Transverse colon (tissue), 4 donors: Measurements from ENCODE around the gene TENT5C. TPM values are rescaled to one million over a fixed set of nuclear protein-coding genes. Genes with fewer than 3 reads are reported as not detected.

Source experiments
- DNase-seq: peaks from one replicate; pipeline ENCODE4 v3.0.0-alpha.2; 2019
- H3K27ac ChIP-seq, 4 donors: fragments of 200-600 bp; sonication (generic); 2 replicates each; pipeline ENCODE4 v1.5.1; 2016 to 2018; ENCODE audit warnings: inconsistent platforms in 4 of 4
- H3K27me3 ChIP-seq: fragments of 200-600 bp; sonication (generic); 2 replicates; pipeline ENCODE4 v1.5.1; 2017; ENCODE audit warnings: inconsistent platforms
- H3K36me3 ChIP-seq, 4 donors: fragments of 200-600 bp; sonication (generic); 2 replicates each; pipeline ENCODE4 v1.5.1; 2017 to 2019; ENCODE audit warnings: inconsistent platforms in 4 of 4
- H3K4me1 ChIP-seq, 4 donors: fragments of 200-600 bp; sonication (generic); 2 replicates each; pipeline ENCODE4 v1.5.1; 2017 to 2020; ENCODE audit warnings: inconsistent platforms in 4 of 4
- H3K4me3 ChIP-seq, 4 donors: fragments of 200-600 bp; sonication (generic); 1 replicate in 1 of 4; 2 replicates in 3 of 4; pipeline versions ENCODE4 v1.5.1 to v1.6.1; 2017 to 2019; ENCODE audit warnings: inconsistent platforms in 4 of 4
- H3K9me3 ChIP-seq, 2 donors: fragments of 200-600 bp; sonication (generic); 2 replicates each; pipeline ENCODE4 v1.5.1; 2017 to 2019; ENCODE audit warnings: inconsistent platforms in 2 of 2
- EP300 ChIP-seq: sonication (generic); formaldehyde crosslinking; IDR thresholded peaks from one replicate; pipeline ENCODE4 v1.6.1; 2017; ENCODE audit warnings: antibody characterized with exemption, low read depth
- POLR2A ChIP-seq: fragments of 450-650 bp; IDR thresholded peaks from one replicate; pipeline ENCODE4 v1.6.1; 2016; ENCODE audit warnings: antibody characterized with exemption, mild to moderate bottlenecking, moderate library complexity
- POLR2AphosphoS5 ChIP-seq, 3 donors: sonication (generic); formaldehyde crosslinking; IDR thresholded peaks; one replicate each; pipeline ENCODE4 v1.6.1; 2016; ENCODE audit warnings: antibody characterized with exemption in 3 of 3
- WGBS, 2 donors: methylation state at CpG; one replicate each; pipeline ENCODE4 v1.1.5; 2018; ENCODE audit warnings: low coverage in 1 of 2; 5-methylcytosine and 5-hydroxymethylcytosine counted together
- in situ Hi-C, 4 donors: fragments of 200-750 bp; cut with MboI; loops; one replicate each; pipeline versions ENCODE4 v1.15.0 to v1.15.1; 2017; ENCODE audit warnings: low sequenced_read_pairs in 3 of 4, low pct_ligation_motif_present in 1 of 4, low pct_unique_long_range_greater_than_20kb in 1 of 4
- intact Hi-C: fragments of 100-400 bp; cut with DNase I; formaldehyde crosslinking; loops from one replicate; pipeline ENCODE4 v1.15.1; 2023; ENCODE audit warnings: low total_unique reads
- total RNA-seq, 4 donors: library from RNA; depleted of rRNA; stranded (reverse); fragments of >200 nt; gene quantifications; one replicate each; pipeline ENCODE4 v1.1.0, GENCODE V29; 2016
- TF ChIP-seq, protein P1 (sequence below), 5 experiments: fragments of 200-600 bp in 3 of 5; fragments of 450-650 bp in 2 of 5; sonication (generic) in 3 of 5; IDR thresholded peaks; 1 replicate in 2 of 5; 2 replicates in 3 of 5; pipeline ENCODE4 v1.5.1; 2016 to 2017; ENCODE audit warnings: antibody characterized with exemption in 5 of 5, inconsistent platforms in 3 of 5, mild to moderate bottlenecking in 2 of 5, moderate library complexity in 1 of 5

Gene TENT5C
- total RNA-seq, 4 donors from 2014 or later: 3.4 to 30.8 (median 18.1) TPM

DNA sequence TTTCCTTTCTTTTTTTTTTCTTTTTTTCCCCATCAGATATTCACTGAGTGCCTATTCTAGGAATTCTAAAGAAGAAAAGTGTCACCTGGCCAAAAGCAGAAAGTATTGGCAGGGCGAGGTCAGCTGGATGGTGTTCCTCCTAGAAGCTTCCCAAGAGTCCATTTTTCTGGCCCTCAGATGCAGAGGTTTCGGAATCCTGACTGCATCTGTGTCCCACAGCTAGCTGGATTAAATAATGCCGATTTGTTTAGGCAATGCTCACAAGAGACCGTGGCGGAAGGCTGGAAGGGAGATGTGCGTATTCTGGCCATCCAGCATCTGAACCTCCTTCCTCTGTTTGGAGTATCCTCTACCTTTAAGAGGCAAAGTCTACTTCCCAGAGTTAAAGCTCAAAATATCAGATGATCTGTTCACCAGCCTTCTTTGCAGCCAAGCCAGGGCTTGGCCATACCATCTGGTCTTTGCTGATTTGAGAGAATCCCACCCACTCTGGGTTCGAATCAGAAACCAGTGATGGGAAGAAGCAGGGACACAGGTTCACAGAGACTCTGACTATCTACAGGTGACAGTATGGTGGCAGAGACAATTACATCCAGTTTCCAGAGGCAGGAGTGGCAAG, 5.4 kb upstream of the TENT5C start:
- Histone ChIP-seq H3K27me3 (no peaks in the 10 kb centered on the region), H3K4me1 (peaks cover 0 to 5% (median 2%) of the 10 kb centered on the region in 4 donors), H3K36me3 (no peaks in the 10 kb centered on the region), H3K9me3 (no peaks in the 10 kb centered on the region), H3K4me3 (no peak overlapping the region), H3K27ac (no peak overlapping the region)
- in situ Hi-C loops: no loop called here
- no peak for DNase-seq
- TF ChIP-seq POLR2A: no peak
- TF ChIP-seq EP300: no peak
- TF ChIP-seq, protein P1, sequence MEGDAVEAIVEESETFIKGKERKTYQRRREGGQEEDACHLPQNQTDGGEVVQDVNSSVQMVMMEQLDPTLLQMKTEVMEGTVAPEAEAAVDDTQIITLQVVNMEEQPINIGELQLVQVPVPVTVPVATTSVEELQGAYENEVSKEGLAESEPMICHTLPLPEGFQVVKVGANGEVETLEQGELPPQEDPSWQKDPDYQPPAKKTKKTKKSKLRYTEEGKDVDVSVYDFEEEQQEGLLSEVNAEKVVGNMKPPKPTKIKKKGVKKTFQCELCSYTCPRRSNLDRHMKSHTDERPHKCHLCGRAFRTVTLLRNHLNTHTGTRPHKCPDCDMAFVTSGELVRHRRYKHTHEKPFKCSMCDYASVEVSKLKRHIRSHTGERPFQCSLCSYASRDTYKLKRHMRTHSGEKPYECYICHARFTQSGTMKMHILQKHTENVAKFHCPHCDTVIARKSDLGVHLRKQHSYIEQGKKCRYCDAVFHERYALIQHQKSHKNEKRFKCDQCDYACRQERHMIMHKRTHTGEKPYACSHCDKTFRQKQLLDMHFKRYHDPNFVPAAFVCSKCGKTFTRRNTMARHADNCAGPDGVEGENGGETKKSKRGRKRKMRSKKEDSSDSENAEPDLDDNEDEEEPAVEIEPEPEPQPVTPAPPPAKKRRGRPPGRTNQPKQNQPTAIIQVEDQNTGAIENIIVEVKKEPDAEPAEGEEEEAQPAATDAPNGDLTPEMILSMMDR (IDR thresholded peaks at IDR 0.05): no peak
- TF ChIP-seq POLR2AphosphoS5 (IDR thresholded peaks at IDR 0.05): no peak
- intact Hi-C loops: loop anchor here (10.0 kb wide), 1 partner anchor 154 kb away; no protein-coding TSS in a partner anchor
- WGBS, 2 donors: 86 to 90% methylated on average over 1 to 7 of the region's 7 CpGs

DNA sequence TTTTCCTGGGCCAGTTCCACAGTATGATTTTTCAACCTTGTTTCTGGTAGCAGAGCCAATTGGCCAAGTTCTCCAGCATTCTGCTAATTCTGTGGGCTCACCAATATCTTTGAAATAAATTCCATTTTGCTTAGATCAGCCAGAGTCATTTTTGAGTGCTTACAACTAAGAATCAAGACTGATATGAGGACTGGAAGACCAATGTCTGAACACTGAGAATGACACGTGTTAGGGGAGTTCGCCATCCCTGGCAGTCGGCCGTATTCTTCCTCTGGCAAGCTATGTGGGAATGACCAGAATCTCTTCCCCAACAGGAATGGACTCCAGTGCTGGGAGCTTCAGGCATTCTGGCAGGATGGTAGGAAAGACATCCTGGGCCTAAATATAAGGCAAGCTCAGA, 4.9 kb upstream of the TENT5C start:
- Histone ChIP-seq H3K36me3 (no peaks in the 10 kb centered on the region), H3K27ac (no peak overlapping the region), H3K27me3 (no peaks in the 10 kb centered on the region), H3K9me3 (no peaks in the 10 kb centered on the region), H3K4me3 (no peak overlapping the region), H3K4me1 (peaks cover 0 to 5% (median 2%) of the 10 kb centered on the region in 4 donors)
- WGBS, 2 donors: 88 to 100% methylated on average over 1 to 4 of the region's 4 CpGs
- in situ Hi-C loops: no loop called here
- TF ChIP-seq POLR2AphosphoS5 (IDR thresholded peaks at IDR 0.05) (no peak), EP300 (no peak), POLR2A (no peak)
- TF ChIP-seq, protein P1 (IDR thresholded peaks at IDR 0.05): no peak
- intact Hi-C loops: loop anchor here (10.0 kb wide), 1 partner anchor 154 kb away; no protein-coding TSS in a partner anchor
- DNase-seq: no peak

- Histone ChIP-seq H3K9me3 (no peaks in the 10 kb centered on the region), H3K36me3 (no peaks in the 10 kb centered on the region), H3K4me3 (no peak overlapping the region), H3K4me1 (peaks cover 0 to 12% (median 7%) of the 10 kb centered on the region in 4 donors), H3K27ac (no peak overlapping the region), H3K27me3 (no peaks in the 10 kb centered on the region)
- TF ChIP-seq POLR2A (no peak), EP300 (no peak), POLR2AphosphoS5 (IDR thresholded peaks at IDR 0.05) (no peak)
- TF ChIP-seq, protein P1 (IDR thresholded peaks at IDR 0.05): no peak
- intact Hi-C loops (loop anchor here (10.0 kb wide), 1 partner anchor 152 kb away; no protein-coding TSS in a partner anchor), in situ Hi-C loops (no loop called here)
- no peak for DNase-seq
- 86% methylated on average over 4 of the region's 4 CpGs for WGBS, 2 donors
Measured at GRCh38 chr1:117602862-117603261, 3.0 kb upstream of the TENT5C start.

DNA sequence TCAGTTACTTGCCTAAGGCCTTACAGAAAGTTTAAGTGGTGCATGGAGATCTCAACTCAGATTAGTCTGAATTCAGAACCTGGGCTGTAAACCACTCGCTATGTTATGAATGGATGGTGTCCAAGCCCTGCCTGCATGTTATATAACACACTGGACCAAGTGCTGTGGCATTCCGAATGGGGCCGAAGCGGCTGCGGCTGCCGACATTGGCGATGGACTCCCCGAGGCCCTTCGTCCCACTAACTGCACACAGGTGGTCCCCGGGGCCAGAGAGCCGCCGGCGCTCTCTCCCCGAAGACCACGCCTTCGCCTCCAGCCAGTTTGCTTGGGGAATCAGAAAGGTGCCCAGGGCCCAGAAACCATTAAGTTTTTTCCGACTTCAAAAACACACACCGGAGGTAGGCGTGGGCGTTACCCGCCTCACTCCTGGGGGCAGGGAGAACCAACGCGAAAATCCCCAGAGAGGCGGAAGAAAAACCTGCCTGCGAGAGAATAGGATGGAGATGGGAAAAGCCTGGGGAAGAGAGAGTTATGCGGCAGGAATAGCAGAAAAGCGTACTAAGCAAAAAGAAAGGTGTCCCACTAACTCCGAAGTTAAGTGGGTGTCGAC, 579 bp upstream of the TENT5C start:
- WGBS, 2 donors: 2% methylated on average over 28 of the region's 29 CpGs; no CpG with 5 or more reads in 1 of the 2 donors
- in situ Hi-C loops: no loop called here
- intact Hi-C loops: loop anchor here (10.0 kb wide), 1 partner anchor 150 kb away; no protein-coding TSS in a partner anchor
- Histone ChIP-seq H3K27ac (peak overlapping the region; percentile 91 to 97 (median 93)), H3K4me1 (peaks cover 2 to 35% (median 18%) of the 10 kb centered on the region in 4 donors), H3K27me3 (no peaks in the 10 kb centered on the region), H3K36me3 (no peaks in the 10 kb centered on the region), H3K4me3 (peak overlapping the region; percentile 44 to 92 (median 76)), H3K9me3 (no peaks in the 10 kb centered on the region)
- DNase-seq: no peak
- no peak for TF ChIP-seq EP300
- TF ChIP-seq, protein P1 (IDR thresholded peaks at IDR 0.05): peak in 1 of 5 experiments; percentile 16
